Loucy (cell line): Measurements from ENCODE around the gene DERA.
"Not testable (repeated sequence)": the region's sequence is repeated elsewhere in the genome, so short reads cannot be mapped to it uniquely, and the experiment has no call there.

Experiments
- H2AFZ ChIP-seq: fragments of 200-600 bp; sonication (generic); 2 replicates; pipeline ENCODE4 v1.6.0; 2016; ENCODE audit warnings: antibody characterized with exemption, mild to moderate bottlenecking, low read length, moderate library complexity
- H3F3A ChIP-seq: fragments of 200-600 bp; 2 replicates; pipeline ENCODE4 v1.6.0; 2016; ENCODE audit warnings: antibody characterized with exemption, low read depth, mild to moderate bottlenecking
- H3K27me3 ChIP-seq: fragments of 200-600 bp; sonication (generic); 2 replicates; pipeline ENCODE4 v1.6.1; 2014; ENCODE audit warnings: low read length, mild to moderate bottlenecking; ENCODE audit not compliant: insufficient read depth, poor library complexity, severe bottlenecking
- H3K36me3 ChIP-seq: fragments of 200-600 bp; sonication (generic); 2 replicates; pipeline ENCODE4 v1.6.1; 2016; ENCODE audit warnings: low read length; ENCODE audit not compliant: insufficient read depth
- H3K4me1 ChIP-seq: fragments of 200-600 bp; sonication (generic); 2 replicates; pipeline ENCODE4 v1.5.1; 2014; ENCODE audit warnings: low read length, mild to moderate bottlenecking; ENCODE audit not compliant: insufficient read depth, poor library complexity, severe bottlenecking
- H3K4me2 ChIP-seq: fragments of 200-600 bp; sonication (generic); 2 replicates; pipeline ENCODE4 v1.6.0; 2014; ENCODE audit warnings: antibody characterized with exemption, low read length, low read depth, mild to moderate bottlenecking; ENCODE audit not compliant: poor library complexity, severe bottlenecking
- H3K4me3 ChIP-seq: fragments of 200-600 bp; sonication (generic); 2 replicates; pipeline ENCODE4 v1.5.1; 2014; ENCODE audit warnings: low read length, mild to moderate bottlenecking, mixed read lengths; ENCODE audit not compliant: poor library complexity, severe bottlenecking
- H3K79me2 ChIP-seq: fragments of 200-600 bp; sonication (generic); 2 replicates; pipeline ENCODE4 v1.6.1; 2014; ENCODE audit warnings: low read length; ENCODE audit not compliant: insufficient read depth
- H3K9ac ChIP-seq: fragments of 200-600 bp; sonication (generic); 2 replicates; pipeline ENCODE4 v1.6.0; 2014; ENCODE audit warnings: mild to moderate bottlenecking, low read depth, low read length, moderate library complexity; ENCODE audit not compliant: poor library complexity, severe bottlenecking
- H3K9me2 ChIP-seq: fragments of 200-600 bp; sonication (generic); replicated peaks from 2 replicates; pipeline ENCODE4 v1.6.1; 2016; ENCODE audit warnings: low read depth, low read length, mixed read lengths
- H3K9me3 ChIP-seq: fragments of 200-600 bp; sonication (generic); 2 replicates; pipeline ENCODE4 v1.6.1; 2014; ENCODE audit warnings: mild to moderate bottlenecking, antibody characterized with exemption, low read length, low read depth; ENCODE audit not compliant: insufficient read depth
- H4K20me1 ChIP-seq: fragments of 200-600 bp; sonication (generic); 2 replicates; pipeline ENCODE4 v1.6.0; 2014; ENCODE audit warnings: antibody characterized with exemption, low read length, mild to moderate bottlenecking; ENCODE audit not compliant: insufficient read depth, poor library complexity, severe bottlenecking
- CTCF ChIP-seq: fragments of 200-600 bp; sonication (generic); conservative IDR thresholded peaks from 2 replicates; pipeline ENCODE4 v1.5.1; 2014; ENCODE audit warnings: mild to moderate bottlenecking, antibody characterized with exemption, low read length
- EZH2phosphoT487 ChIP-seq: fragments of 200-600 bp; IDR thresholded peaks from 2 replicates; pipeline ENCODE4 v1.6.1; 2018; ENCODE audit warnings: antibody characterized with exemption, mild to moderate bottlenecking, moderate library complexity, borderline replicate concordance

Gene DERA

GRCh38 chr12:15873556-15873955, 37.6 kb upstream of the DERA start:
- no peak overlapping the region for H3K4me2 ChIP-seq
- no peaks in the 10 kb centered on the region for H3K9me2 ChIP-seq
- H3K4me3 ChIP-seq, result no peak overlapping the region
- H3F3A ChIP-seq, result no peaks in the 10 kb centered on the region
- H3K9ac ChIP-seq, result no peak overlapping the region
- H3K36me3 ChIP-seq, result no peaks in the 10 kb centered on the region
- H3K79me2 ChIP-seq, result no peaks in the 10 kb centered on the region
- H4K20me1 ChIP-seq, result no peaks in the 10 kb centered on the region
- no peak overlapping the region for H2AFZ ChIP-seq
- TF ChIP-seq EZH2phosphoT487, result no peak
- TF ChIP-seq CTCF, result no peak
- H3K4me1 ChIP-seq, result no peaks in the 10 kb centered on the region
- H3K27me3 ChIP-seq, result no peaks in the 10 kb centered on the region
- no peaks in the 10 kb centered on the region for H3K9me3 ChIP-seq

GRCh38 chr12:15874556-15875145, 36.5 kb upstream of the DERA start:
- H3K4me3 ChIP-seq, H3K9me2 ChIP-seq, H4K20me1 ChIP-seq, H3F3A ChIP-seq, H3K4me1 ChIP-seq, H3K9ac ChIP-seq, H2AFZ ChIP-seq, H3K36me3 ChIP-seq, H3K27me3 ChIP-seq, H3K9me3 ChIP-seq, H3K4me2 ChIP-seq, H3K79me2 ChIP-seq: not testable (repeated sequence)

GRCh38 chr12:15875863-15876262, 35.3 kb upstream of the DERA start:
- Histone ChIP-seq H3K4me2 (no peak overlapping the region), H3K9me2 (no peaks in the 10 kb centered on the region), H2AFZ (no peak overlapping the region), H3K9ac (no peak overlapping the region), H3K9me3 (no peaks in the 10 kb centered on the region), H3K4me1 (peaks cover 3% of the 10 kb centered on the region), H3K27me3 (no peaks in the 10 kb centered on the region), H3F3A (no peaks in the 10 kb centered on the region), H3K79me2 (no peaks in the 10 kb centered on the region), H4K20me1 (no peaks in the 10 kb centered on the region), H3K4me3 (no peak overlapping the region), H3K36me3 (no peaks in the 10 kb centered on the region)
- no peak for TF ChIP-seq CTCF
- no peak for TF ChIP-seq EZH2phosphoT487

- Histone ChIP-seq H3K9ac (no peak overlapping the region), H2AFZ (no peak overlapping the region), H3K27me3 (no peaks in the 10 kb centered on the region)
Measured at GRCh38 chr12:15879413-15879812, 31.7 kb upstream of the DERA start.

More at GRCh38 chr12:15879413-15879812, 31.7 kb upstream of the DERA start:
- TF ChIP-seq CTCF (no peak), EZH2phosphoT487 (no peak)
- no peaks in the 10 kb centered on the region for H3K9me2 ChIP-seq
- peaks cover 21% of the 10 kb centered on the region for H3K79me2 ChIP-seq
- H3K9me3 ChIP-seq, result no peaks in the 10 kb centered on the region
- H3K4me1 ChIP-seq, result peaks cover 12% of the 10 kb centered on the region
- no peak overlapping the region for H3K4me3 ChIP-seq
- H3F3A ChIP-seq, result no peaks in the 10 kb centered on the region
- no peak overlapping the region for H3K4me2 ChIP-seq
- H4K20me1 ChIP-seq, result peaks cover 20% of the 10 kb centered on the region
- H3K36me3 ChIP-seq, result no peaks in the 10 kb centered on the region
